Measurements from ENCODE around the gene ERF.

ERF gene

GRCh38 chr19:42255766-42256745, 1.1 kb upstream of the ERF start:
- H3K27ac ChIP-seq = peak overlapping the region; percentile 88
- TF ChIP-seq CTCF (conservative IDR thresholded peaks at IDR 0.05) (no peak), ZFX (IDR thresholded peaks at IDR 0.05) (no peak)

GRCh38 chr19:42254089-42254849, 659 bp downstream of the ERF start:
- H3K27ac ChIP-seq = peak overlapping the region; percentile 88

GRCh38 chr19:42253245-42254088, 1.5 kb downstream of the ERF start:
- TF ChIP-seq ZFX (IDR thresholded peaks at IDR 0.05) (no peak), CTCF (conservative IDR thresholded peaks at IDR 0.05) (no peak)
- H3K27ac ChIP-seq = peak overlapping the region; percentile 88

More at GRCh38 chr19:42254089-42254849, 659 bp downstream of the ERF start:
- TF ChIP-seq CTCF (conservative IDR thresholded peaks at IDR 0.05) (no peak), ZFX (IDR thresholded peaks at IDR 0.05) (no peak)

- TF ChIP-seq ZFX (IDR thresholded peaks at IDR 0.05) = no peak
- TF ChIP-seq CTCF (conservative IDR thresholded peaks at IDR 0.05) = no peak
- H3K27ac ChIP-seq = peak overlapping the region; percentile 88
These were observed 2.3 kb downstream of the ERF start for GRCh38 chr19:42252365-42253244.

GRCh38 chr19:42251572-42252358, 3.2 kb downstream of the ERF start:
- H3K27ac ChIP-seq = no peak overlapping the region; the same call in 1 of the 2 replicates

More at GRCh38 chr19:42251572-42252358, 3.2 kb downstream of the ERF start:
- TF ChIP-seq ZFX (IDR thresholded peaks at IDR 0.05) = no peak
- no peak for TF ChIP-seq CTCF (conservative IDR thresholded peaks at IDR 0.05)
